ENCODE data around the gene EFNA5.

Gene EFNA5

GRCh38 chr5:107523029-107523680 lies 147.6 kb downstream of the EFNA5 start:
- Histone ChIP-seq H3K36me3 (ENCODE audit: control insufficient read depth, insufficient read depth, low read length) (no peaks in the 10 kb centered on the region), H3K56ac (ENCODE audit: low read length) (no peak overlapping the region), H2BK120ac (ENCODE audit: low read depth, low read length) (no peak overlapping the region), H2BK15ac (replicated peaks; ENCODE audit: low read depth) (no peak overlapping the region), H4K8ac (ENCODE audit: low read depth, low read length) (no peak overlapping the region), H3K4me3 (ENCODE audit: low read length) (no peak overlapping the region), H3K4ac (ENCODE audit: low read depth, low read length) (no peak overlapping the region), H2BK5ac (ENCODE audit: low read length) (no peak overlapping the region), H4K5ac (ENCODE audit: low read length) (no peak overlapping the region), H3K4me1 (ENCODE audit: control insufficient read depth, low read depth, low read length) (peaks cover 5% of the 10 kb centered on the region), H3K18ac (ENCODE audit: low read length) (no peak overlapping the region), H3K23ac (ENCODE audit: low read length) (no peak overlapping the region), H3K79me1 (ENCODE audit: low read length) (peaks cover 13% of the 10 kb centered on the region), H3K4me2 (ENCODE audit: low read length) (no peak overlapping the region), H3K9ac (ENCODE audit: low read length) (no peak overlapping the region), H2AK5ac (ENCODE audit: low read length) (no peak overlapping the region), H3K79me2 (ENCODE audit: control insufficient read depth, insufficient read depth, low read length) (peaks cover 4% of the 10 kb centered on the region), H3K27ac (ENCODE audit: low read depth, low read length) (no peak overlapping the region), H3K27me3 (ENCODE audit: insufficient read depth, low read length, poor library complexity) (no peaks in the 10 kb centered on the region)
- no peak for DNase-seq
- WGBS (ENCODE audit: extremely low coverage, insufficient coverage, low lambda C conversion rate) = no CpG with 5 or more reads among the region's 5 CpGs

GRCh38 chr5:107522456-107522855 lies 148.3 kb downstream of the EFNA5 start:
- peaks cover 2% of the 10 kb centered on the region for H3K79me2 ChIP-seq (ENCODE audit: control insufficient read depth, insufficient read depth, low read length)
- H2BK15ac ChIP-seq (replicated peaks; ENCODE audit: low read depth) = no peak overlapping the region
- H2BK120ac ChIP-seq (ENCODE audit: low read depth, low read length) = peak overlapping the region; percentile 61
- H3K4me2 ChIP-seq (ENCODE audit: low read length) = no peak overlapping the region
- H3K4me3 ChIP-seq (ENCODE audit: low read length) = no peak overlapping the region
- no peak overlapping the region for H3K18ac ChIP-seq (ENCODE audit: low read length)
- H3K9ac ChIP-seq (ENCODE audit: low read length) = no peak overlapping the region
- no CpG with 5 or more reads among the region's 4 CpGs for WGBS (ENCODE audit: extremely low coverage, insufficient coverage, low lambda C conversion rate)
- no peak overlapping the region for H3K4ac ChIP-seq (ENCODE audit: low read depth, low read length)
- H3K27me3 ChIP-seq (ENCODE audit: insufficient read depth, low read length, poor library complexity) = no peaks in the 10 kb centered on the region
- H3K23ac ChIP-seq (ENCODE audit: low read length) = no peak overlapping the region
- H3K56ac ChIP-seq (ENCODE audit: low read length) = no peak overlapping the region
- H3K27ac ChIP-seq (ENCODE audit: low read depth, low read length) = no peak overlapping the region
- no peak overlapping the region for H2BK5ac ChIP-seq (ENCODE audit: low read length)
- peaks cover 10% of the 10 kb centered on the region for H3K79me1 ChIP-seq (ENCODE audit: low read length)
- no peak overlapping the region for H4K5ac ChIP-seq (ENCODE audit: low read length)
- H4K8ac ChIP-seq (ENCODE audit: low read depth, low read length) = no peak overlapping the region
- no peaks in the 10 kb centered on the region for H3K36me3 ChIP-seq (ENCODE audit: control insufficient read depth, insufficient read depth, low read length)
- no peak for DNase-seq
- peaks cover 5% of the 10 kb centered on the region for H3K4me1 ChIP-seq (ENCODE audit: control insufficient read depth, low read depth, low read length)
- H2AK5ac ChIP-seq (ENCODE audit: low read length) = no peak overlapping the region

DNA sequence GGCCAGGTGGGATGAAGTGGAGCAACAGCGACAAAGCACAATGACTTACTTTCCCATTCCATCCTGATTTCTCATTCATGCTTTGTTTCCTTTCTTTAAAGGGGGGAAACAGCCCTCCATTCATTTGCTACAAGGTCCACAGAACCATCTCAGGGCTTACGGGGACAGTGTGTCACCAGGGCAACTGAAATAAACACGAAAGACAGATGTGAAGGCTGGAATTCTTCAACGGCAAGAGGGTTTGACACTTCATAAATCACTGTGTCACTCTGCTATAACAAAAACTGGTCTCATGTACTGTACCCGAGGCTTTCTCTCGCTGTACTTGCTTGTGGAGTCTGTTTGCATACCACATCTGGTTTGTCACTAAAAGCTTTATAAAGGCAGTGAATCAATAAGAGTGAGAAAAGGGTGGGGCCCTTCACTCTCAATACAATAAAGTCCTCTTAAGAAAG lies 150.8 kb downstream of the EFNA5 start:
- H3K79me2 ChIP-seq (ENCODE audit: control insufficient read depth, insufficient read depth, low read length) = no peaks in the 10 kb centered on the region
- H3K36me3 ChIP-seq (ENCODE audit: control insufficient read depth, insufficient read depth, low read length) = no peaks in the 10 kb centered on the region
- no peaks in the 10 kb centered on the region for H3K27me3 ChIP-seq (ENCODE audit: insufficient read depth, low read length, poor library complexity)
- H2BK5ac ChIP-seq (ENCODE audit: low read length) = no peak overlapping the region
- no peak overlapping the region for H3K4me2 ChIP-seq (ENCODE audit: low read length)
- no CpG with 5 or more reads among the region's 6 CpGs for WGBS (ENCODE audit: extremely low coverage, insufficient coverage, low lambda C conversion rate)
- no peak overlapping the region for H4K8ac ChIP-seq (ENCODE audit: low read depth, low read length)
- H3K56ac ChIP-seq (ENCODE audit: low read length) = no peak overlapping the region
- peaks cover 5% of the 10 kb centered on the region for H3K4me1 ChIP-seq (ENCODE audit: control insufficient read depth, low read depth, low read length)
- no peak overlapping the region for H3K23ac ChIP-seq (ENCODE audit: low read length)
- no peak overlapping the region for H2AK5ac ChIP-seq (ENCODE audit: low read length)
- H2BK120ac ChIP-seq (ENCODE audit: low read depth, low read length) = no peak overlapping the region
- no peak overlapping the region for H3K9ac ChIP-seq (ENCODE audit: low read length)
- no peak overlapping the region for H3K18ac ChIP-seq (ENCODE audit: low read length)
- H2BK15ac ChIP-seq (replicated peaks; ENCODE audit: low read depth) = no peak overlapping the region
- peaks cover 10% of the 10 kb centered on the region for H3K79me1 ChIP-seq (ENCODE audit: low read length)
- H3K4ac ChIP-seq (ENCODE audit: low read depth, low read length) = no peak overlapping the region
- no peak overlapping the region for H3K4me3 ChIP-seq (ENCODE audit: low read length)
- DNase-seq = peak; percentile 76
- H4K5ac ChIP-seq (ENCODE audit: low read length) = no peak overlapping the region
- H3K27ac ChIP-seq (ENCODE audit: low read depth, low read length) = no peak overlapping the region

DNA sequence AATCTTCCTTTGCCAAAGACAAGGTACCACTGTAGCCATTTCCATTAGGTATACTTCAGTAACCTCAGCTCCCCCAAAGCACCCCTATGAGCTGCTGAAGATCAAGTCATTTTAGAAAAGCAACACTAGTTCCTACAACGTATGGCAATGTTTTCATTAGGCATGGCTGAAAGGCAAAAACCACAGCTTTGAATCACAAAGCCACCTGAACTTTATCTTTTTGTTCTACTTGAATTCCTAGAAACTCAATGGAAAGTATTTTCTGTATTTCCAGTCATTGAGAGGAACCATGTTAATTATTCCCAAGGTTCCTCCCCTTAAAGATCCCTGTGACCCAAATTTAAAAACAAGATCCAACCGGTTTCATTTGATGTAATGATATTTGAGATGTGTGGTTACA lies 152.1 kb downstream of the EFNA5 start:
- H3K9ac ChIP-seq (ENCODE audit: low read length) = no peak overlapping the region

DNA sequence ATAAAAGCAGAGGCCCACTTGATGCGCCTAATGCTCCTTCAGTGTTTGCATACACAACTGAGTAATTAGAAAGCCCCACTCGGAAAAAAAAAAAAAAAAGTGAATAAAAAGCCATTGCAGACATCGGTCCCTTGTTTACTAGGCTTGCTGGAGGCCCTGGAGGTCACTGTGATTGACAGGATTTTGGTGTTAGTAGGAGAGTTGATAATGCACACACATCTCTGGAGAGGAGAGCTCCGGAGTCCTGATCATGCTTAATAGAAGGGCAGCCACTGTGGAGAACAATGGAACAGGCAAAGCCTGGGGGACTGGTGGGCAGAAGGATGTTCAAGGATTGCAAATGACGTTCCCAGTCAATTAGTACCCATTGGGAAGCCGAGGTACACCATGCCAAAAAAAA lies 152.5 kb downstream of the EFNA5 start:
- Histone ChIP-seq H4K8ac (ENCODE audit: low read depth, low read length) (no peak overlapping the region), H3K18ac (ENCODE audit: low read length) (no peak overlapping the region), H4K5ac (ENCODE audit: low read length) (no peak overlapping the region), H3K4me1 (ENCODE audit: control insufficient read depth, low read depth, low read length) (peaks cover 5% of the 10 kb centered on the region), H3K56ac (ENCODE audit: low read length) (no peak overlapping the region), H2AK5ac (ENCODE audit: low read length) (no peak overlapping the region), H3K79me2 (ENCODE audit: control insufficient read depth, insufficient read depth, low read length) (peaks cover 2% of the 10 kb centered on the region), H2BK5ac (ENCODE audit: low read length) (no peak overlapping the region), H3K27ac (ENCODE audit: low read depth, low read length) (no peak overlapping the region), H3K4me3 (ENCODE audit: low read length) (no peak overlapping the region), H3K79me1 (ENCODE audit: low read length) (peaks cover 9% of the 10 kb centered on the region), H2BK15ac (replicated peaks; ENCODE audit: low read depth) (no peak overlapping the region), H2BK120ac (ENCODE audit: low read depth, low read length) (no peak overlapping the region), H3K36me3 (ENCODE audit: control insufficient read depth, insufficient read depth, low read length) (no peaks in the 10 kb centered on the region), H3K4me2 (ENCODE audit: low read length) (no peak overlapping the region), H3K27me3 (ENCODE audit: insufficient read depth, low read length, poor library complexity) (no peaks in the 10 kb centered on the region), H3K4ac (ENCODE audit: low read depth, low read length) (no peak overlapping the region), H3K9ac (ENCODE audit: low read length) (no peak overlapping the region), H3K23ac (ENCODE audit: low read length) (no peak overlapping the region)
- WGBS (ENCODE audit: extremely low coverage, insufficient coverage, low lambda C conversion rate) = no CpG with 5 or more reads among the region's 6 CpGs
- no peak for DNase-seq

More for the DNA sequence above, 152.1 kb downstream of the EFNA5 start:
- no peak for DNase-seq
- no peak overlapping the region for H2AK5ac ChIP-seq (ENCODE audit: low read length)
- no peak overlapping the region for H4K5ac ChIP-seq (ENCODE audit: low read length)
- no peak overlapping the region for H2BK15ac ChIP-seq (replicated peaks; ENCODE audit: low read depth)
- no peak overlapping the region for H3K4ac ChIP-seq (ENCODE audit: low read depth, low read length)
- no CpG with 5 or more reads among the region's 2 CpGs for WGBS (ENCODE audit: extremely low coverage, insufficient coverage, low lambda C conversion rate)
- peaks cover 5% of the 10 kb centered on the region for H3K4me1 ChIP-seq (ENCODE audit: control insufficient read depth, low read depth, low read length)
- H3K23ac ChIP-seq (ENCODE audit: low read length) = no peak overlapping the region
- H2BK120ac ChIP-seq (ENCODE audit: low read depth, low read length) = no peak overlapping the region
- peaks cover 10% of the 10 kb centered on the region for H3K79me1 ChIP-seq (ENCODE audit: low read length)
- H3K56ac ChIP-seq (ENCODE audit: low read length) = no peak overlapping the region
- H3K4me2 ChIP-seq (ENCODE audit: low read length) = no peak overlapping the region
- H3K27me3 ChIP-seq (ENCODE audit: insufficient read depth, low read length, poor library complexity) = no peaks in the 10 kb centered on the region
- no peak overlapping the region for H4K8ac ChIP-seq (ENCODE audit: low read depth, low read length)
- no peaks in the 10 kb centered on the region for H3K36me3 ChIP-seq (ENCODE audit: control insufficient read depth, insufficient read depth, low read length)
- no peak overlapping the region for H2BK5ac ChIP-seq (ENCODE audit: low read length)
- H3K4me3 ChIP-seq (ENCODE audit: low read length) = no peak overlapping the region
- H3K18ac ChIP-seq (ENCODE audit: low read length) = peak overlapping the region; percentile 28
- peaks cover 2% of the 10 kb centered on the region for H3K79me2 ChIP-seq (ENCODE audit: control insufficient read depth, insufficient read depth, low read length)
- H3K27ac ChIP-seq (ENCODE audit: low read depth, low read length) = no peak overlapping the region

All from mesendoderm (in vitro differentiated cells).